Thyroid gland (tissue), 4 donors: Measurements from ENCODE around the gene ETS1.

ENCODE experiments used
- CTCF ChIP-seq, 6 experiments: fragments of 200-600 bp in 3 of 6; fragments of 450-650 bp in 3 of 6; sonication (generic) in 3 of 6; IDR thresholded peaks; one replicate each; pipeline ENCODE4 v1.5.1; 2016 to 2019; ENCODE audit warnings: antibody characterized with exemption in 6 of 6, mild to moderate bottlenecking in 2 of 6, inconsistent platforms in 1 of 6, moderate library complexity in 1 of 6
- POLR2A ChIP-seq, 2 donors: fragments of 450-650 bp; IDR thresholded peaks; one replicate each; pipeline ENCODE4 v1.6.1; 2017; ENCODE audit warnings: antibody characterized with exemption in 2 of 2, mild to moderate bottlenecking in 2 of 2, moderate library complexity in 1 of 2

GRCh38 chr11:128473636-128474035, 113.7 kb downstream of the ETS1 start:
- no peak for TF ChIP-seq CTCF (IDR thresholded peaks at IDR 0.05)
- TF ChIP-seq POLR2A (IDR thresholded peaks at IDR 0.05) = no peak
